IMR-90 (cell line): ENCODE measurements around the gene RAB14. TPM values are rescaled to one million over a fixed set of nuclear protein-coding genes. Genes with fewer than 3 reads are reported as not detected.

ENCODE experiments used
- ATAC-seq: fragments of 200-7000 bp; cut with Tn5 transposase; 2 replicates; pipeline ENCODE4 v1.9.1; 2020; ENCODE audit warnings: low read depth, mild to moderate bottlenecking, moderate library complexity
- BruUV-seq: library from RNA; stranded (reverse); fragments of 400-500 nt; replicated peaks from 2 replicates; lab custom pipeline; 2021; lab: Mats Ljungman, UMichigan
- CTCF ChIA-PET: fragments of 300-600 bp; formaldehyde crosslinking; extraction: SDS; loops from one replicate; lab custom pipeline; 2021; ENCODE audit warnings: antibody characterized with exemption; lab: Yijun Ruan, JAX
- POLR2A ChIA-PET: fragments of 300-600 bp; sonication (Branson Sonifier 250); formaldehyde crosslinking; loops from one replicate; lab custom pipeline; 2022; ENCODE audit warnings: antibody characterized with exemption; ENCODE audit not compliant: unreplicated experiment; lab: Charles Lee
- DNase-seq: peaks from one replicate; pipeline ENCODE4 v3.0.0; 2013
- H2AFZ ChIP-seq: replicated peaks from 2 replicates; pipeline ENCODE3; 2013; ENCODE audit warnings: low read length, mild to moderate bottlenecking; ENCODE audit not compliant: poor library complexity
- H2AK5ac ChIP-seq: 2 replicates; pipeline ENCODE4 v1.6.1; 2013; ENCODE audit warnings: low read depth, low read length, inconsistent platforms
- H2AK9ac ChIP-seq: replicated peaks from 2 replicates; pipeline ENCODE3; 2013; ENCODE audit warnings: mild to moderate bottlenecking, low read depth, low read length, moderate library complexity; ENCODE audit not compliant: poor library complexity
- H2BK120ac ChIP-seq: 2 replicates; pipeline ENCODE4 v1.6.1; 2013; ENCODE audit warnings: low read depth, low read length, inconsistent platforms
- H2BK15ac ChIP-seq: 3 replicates; pipeline ENCODE4 v1.6.1; 2013; ENCODE audit warnings: low read depth, low read length, inconsistent platforms
- H2BK20ac ChIP-seq: 2 replicates; pipeline ENCODE4 v1.6.1; 2013; ENCODE audit warnings: low read depth, mild to moderate bottlenecking, inconsistent platforms, low read length, moderate library complexity
- H2BK5ac ChIP-seq: 2 replicates; pipeline ENCODE4 v1.6.1; 2013; ENCODE audit warnings: mild to moderate bottlenecking, low read depth, low read length, inconsistent platforms; ENCODE audit not compliant: poor library complexity, severe bottlenecking
- H3K14ac ChIP-seq: replicated peaks from 2 replicates; pipeline ENCODE4 v1.6.1; 2013; ENCODE audit warnings: low read depth, low read length, inconsistent platforms
- H3K18ac ChIP-seq: 2 replicates; pipeline ENCODE4 v1.6.1; 2013; ENCODE audit warnings: low read depth, low read length, control low read depth
- H3K23ac ChIP-seq: 2 replicates; pipeline ENCODE4 v1.6.1; 2013; ENCODE audit warnings: low read depth, low read length, inconsistent platforms
- H3K27ac ChIP-seq: 2 replicates; pipeline ENCODE4 v1.5.1; 2013; ENCODE audit warnings: mild to moderate bottlenecking, control low read depth, low read length; ENCODE audit not compliant: insufficient read depth
- H3K27me3 ChIP-seq: 2 replicates; pipeline ENCODE4 v1.6.1; 2013; ENCODE audit warnings: low read length; ENCODE audit not compliant: control insufficient read depth, insufficient read depth
- H3K36me3 ChIP-seq: 2 replicates; pipeline ENCODE4 v1.6.1; 2013; ENCODE audit warnings: low read length, mixed read lengths; ENCODE audit not compliant: control insufficient read depth, insufficient read depth
- H3K4ac ChIP-seq: 2 replicates; pipeline ENCODE4 v1.6.1; 2013; ENCODE audit warnings: low read depth, low read length, inconsistent platforms
- H3K4me1 ChIP-seq: 2 replicates; pipeline ENCODE4 v1.6.1; 2013; ENCODE audit warnings: low read length, mixed read lengths; ENCODE audit not compliant: control insufficient read depth, insufficient read depth
- H3K4me2 ChIP-seq: 2 replicates; pipeline ENCODE4 v1.6.1; 2013; ENCODE audit warnings: low read depth, mild to moderate bottlenecking, control low read depth, low read length, moderate library complexity
- H3K4me3 ChIP-seq: 2 replicates; pipeline ENCODE4 v1.5.1; 2013; ENCODE audit warnings: low read depth, mild to moderate bottlenecking, control low read depth, low read length, moderate library complexity; ENCODE audit not compliant: insufficient read depth
- H3K56ac ChIP-seq: 2 replicates; pipeline ENCODE4 v1.6.1; 2013; ENCODE audit warnings: low read length, inconsistent platforms; ENCODE audit not compliant: insufficient read depth; ENCODE audit errors: extremely low read depth
- H3K79me1 ChIP-seq, 2 experiments: 2 replicates each; pipeline ENCODE4 v1.6.1; 2013; ENCODE audit warnings: low read length in 2 of 2, inconsistent platforms in 1 of 2, low read depth in 1 of 2
- H3K9ac ChIP-seq: 2 replicates; pipeline ENCODE4 v1.6.1; 2013; ENCODE audit warnings: low read depth, low read length, control low read depth
- H3K9me1 ChIP-seq: 2 replicates; pipeline ENCODE4 v1.6.1; 2013; ENCODE audit warnings: low read length, inconsistent platforms; ENCODE audit not compliant: insufficient read depth
- H3K9me3 ChIP-seq: 2 replicates; pipeline ENCODE4 v1.6.1; 2013; ENCODE audit warnings: low read length; ENCODE audit not compliant: control insufficient read depth, insufficient read depth
- H4K20me1 ChIP-seq: 2 replicates; pipeline ENCODE4 v1.6.1; 2013; ENCODE audit warnings: low read length, inconsistent platforms; ENCODE audit not compliant: insufficient read depth
- H4K5ac ChIP-seq: 2 replicates; pipeline ENCODE4 v1.6.1; 2013; ENCODE audit warnings: mild to moderate bottlenecking, low read depth, low read length, control low read depth
- H4K8ac ChIP-seq, 2 experiments: 2 replicates each; pipeline ENCODE4 v1.6.1; 2013; ENCODE audit warnings: low read depth in 2 of 2, low read length in 2 of 2, control low read depth in 1 of 2, inconsistent platforms in 1 of 2
- H4K91ac ChIP-seq: 2 replicates; pipeline ENCODE4 v1.6.1; 2013; ENCODE audit warnings: low read depth, low read length, inconsistent platforms; ENCODE audit not compliant: insufficient read depth
- MXI1 ChIP-seq: IDR thresholded peaks from 2 replicates; pipeline ENCODE4 v1.6.1; 2012; ENCODE audit warnings: low read depth, mild to moderate bottlenecking, low read length, moderate library complexity, borderline replicate concordance
- NFE2L2 ChIP-seq: fragments of 150-350 bp; IDR thresholded peaks from 2 replicates; pipeline ENCODE4 v1.6.1; 2016; ENCODE audit warnings: low read depth, mild to moderate bottlenecking, low read length
- WGBS, 2 experiments: methylation state at CpG; one replicate each; pipeline versions ENCODE4 v1.1.5 to v1.1.7; 2013; ENCODE audit warnings: missing lambda C conversion rate in 2 of 2; ENCODE audit not compliant: insufficient read length in 1 of 2; ENCODE audit errors: extremely low coverage in 2 of 2; 5-methylcytosine and 5-hydroxymethylcytosine counted together
- dilution Hi-C: fragments of 300-500 bp; cut with HindIII; formaldehyde crosslinking; loops from one replicate; pipeline ENCODE4 v1.14.3; 2018; ENCODE audit warnings: low sequenced_read_pairs; ENCODE audit not compliant: unreplicated experiment
- in situ Hi-C: fragments of 300-500 bp; cut with MboI; formaldehyde crosslinking; loops from 3 replicates; pipeline ENCODE4 v1.14.3; 2019; ENCODE audit warnings: low sequenced_read_pairs, inconsistent platforms, mixed read lengths
- intact Hi-C: fragments of 100-400 bp; cut with micrococcal nuclease; formaldehyde crosslinking; loops from 2 replicates; pipeline ENCODE4 v1.10.0; 2022
- polyA plus RNA-seq, 3 experiments: library from polyadenylated mRNA; depleted of rRNA; stranded (reverse); fragments of >200 nt; gene quantifications; 2 replicates each; pipeline ENCODE4 v1.2.3, GENCODE V29; 2012; ENCODE audit warnings: low replicate concordance in 1 of 3
- total RNA-seq: library from RNA; depleted of rRNA; stranded (reverse); fragments of >200 nt; gene quantifications from 2 replicates; pipeline ENCODE4 v1.2.3, GENCODE V29; 2012

The RAB14 gene
- total and polyA plus RNA-seq, 2 of the 4 experiments (the other 2 are of a cell fraction) = 20.1 to 29.3 TPM

DNA sequence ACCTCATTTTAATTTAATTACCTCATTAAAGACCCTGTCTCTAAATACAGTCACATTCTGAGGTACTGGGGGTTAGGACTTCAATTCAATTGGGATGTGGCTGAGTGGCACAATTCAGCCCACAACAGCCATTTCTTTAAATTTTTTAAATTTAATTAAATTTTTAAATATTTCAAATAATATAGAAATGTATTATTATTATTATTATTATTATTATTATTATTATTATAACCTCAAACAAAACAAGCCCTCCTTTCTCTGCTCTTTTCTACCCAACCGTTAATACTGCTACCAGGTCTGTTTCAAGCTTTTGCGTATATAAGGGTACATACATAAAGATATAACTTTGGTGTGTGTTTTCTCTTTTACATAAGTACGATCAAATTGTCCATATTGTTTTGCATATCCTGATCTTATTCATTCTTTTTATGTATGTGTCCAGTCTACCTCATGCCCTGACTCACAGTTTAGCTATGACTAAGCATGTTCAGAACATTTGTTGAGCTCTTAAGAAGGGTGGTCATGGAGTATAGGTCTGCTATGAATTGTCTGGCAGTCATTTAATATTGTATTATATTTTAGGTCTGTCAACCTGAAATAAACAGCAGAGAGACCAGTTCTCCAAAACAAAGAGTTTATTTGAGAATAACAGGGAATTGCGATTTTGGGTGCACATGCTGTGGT is 16.1 kb upstream of the RAB14 start:
- TF ChIP-seq MXI1 = no peak
- TF ChIP-seq NFE2L2 = 0 out of 2 replicates have a peak, but pooled peaks have one; percentile 48
- H4K20me1 ChIP-seq = no peaks in the 10 kb centered on the region
- no TSS peak for BruUV-seq
- no peak overlapping the region for H4K5ac ChIP-seq
- no peak overlapping the region for H3K4me3 ChIP-seq
- H2BK20ac ChIP-seq = no peak overlapping the region
- no peak overlapping the region for H3K18ac ChIP-seq
- no peak overlapping the region for H2BK120ac ChIP-seq
- H2AK5ac ChIP-seq = no peak overlapping the region
- H3K36me3 ChIP-seq = no peaks in the 10 kb centered on the region
- no peak overlapping the region for H2AFZ ChIP-seq
- DNase-seq (peak; percentile 83), ATAC-seq (no peak; the same call in 1 of the 2 replicates)
- in situ Hi-C loops = no loop called here
- dilution Hi-C loops = no loop called here
- intact Hi-C loops = no loop called here
- no peak overlapping the region for H3K27ac ChIP-seq
- WGBS, 2 experiments = no CpG with 5 or more reads among the region's 4 CpGs
- peaks cover 0 to 2% of the 10 kb centered on the region in 2 experiments; a peak in 1 of 4 replicates for H3K79me1 ChIP-seq
- H2BK15ac ChIP-seq = no peak overlapping the region
- no peak overlapping the region for H2BK5ac ChIP-seq
- CTCF ChIA-PET = no interaction called here
- no peaks in the 10 kb centered on the region for H3K9me3 ChIP-seq
- 0 out of 2 replicates have a peak, but pooled peaks cover 1% of the 10 kb centered on the region for H3K9me1 ChIP-seq
- no peak overlapping the region for H3K14ac ChIP-seq
- no peaks in the 10 kb centered on the region for H3K4me1 ChIP-seq
- no peak overlapping the region for H3K56ac ChIP-seq
- no peak overlapping the region for H3K4me2 ChIP-seq
- POLR2A ChIA-PET = no interaction called here
- H3K9ac ChIP-seq = no peak overlapping the region
- no peak overlapping the region for H3K4ac ChIP-seq
- no peak overlapping the region for H4K91ac ChIP-seq
- H2AK9ac ChIP-seq = no peak overlapping the region
- no peak overlapping the region for H3K23ac ChIP-seq
- no peak overlapping the region for H4K8ac ChIP-seq
- no peaks in the 10 kb centered on the region for H3K27me3 ChIP-seq
